Mammary epithelial cell (primary cell): ENCODE results near the gene LTBP3.

Source experiments
- EZH2 ChIP-seq: IDR thresholded peaks from 2 replicates; pipeline ENCODE4 v1.6.1; 2012; ENCODE audit warnings: low read length, inconsistent platforms, borderline replicate concordance
- TF ChIP-seq, protein P1 (sequence below), 2 donors: IDR thresholded peaks in 1 of 2; conservative IDR thresholded peaks in 1 of 2; 2 replicates each; pipeline ENCODE4 v1.5.1; 2011 to 2012; ENCODE audit warnings: inconsistent platforms in 2 of 2, low read length in 2 of 2, mild to moderate bottlenecking in 2 of 2, control low read depth in 1 of 2, low read depth in 1 of 2; ENCODE audit not compliant: insufficient read depth in 1 of 2; ENCODE audit errors: extremely low read depth in 1 of 2

DNA sequence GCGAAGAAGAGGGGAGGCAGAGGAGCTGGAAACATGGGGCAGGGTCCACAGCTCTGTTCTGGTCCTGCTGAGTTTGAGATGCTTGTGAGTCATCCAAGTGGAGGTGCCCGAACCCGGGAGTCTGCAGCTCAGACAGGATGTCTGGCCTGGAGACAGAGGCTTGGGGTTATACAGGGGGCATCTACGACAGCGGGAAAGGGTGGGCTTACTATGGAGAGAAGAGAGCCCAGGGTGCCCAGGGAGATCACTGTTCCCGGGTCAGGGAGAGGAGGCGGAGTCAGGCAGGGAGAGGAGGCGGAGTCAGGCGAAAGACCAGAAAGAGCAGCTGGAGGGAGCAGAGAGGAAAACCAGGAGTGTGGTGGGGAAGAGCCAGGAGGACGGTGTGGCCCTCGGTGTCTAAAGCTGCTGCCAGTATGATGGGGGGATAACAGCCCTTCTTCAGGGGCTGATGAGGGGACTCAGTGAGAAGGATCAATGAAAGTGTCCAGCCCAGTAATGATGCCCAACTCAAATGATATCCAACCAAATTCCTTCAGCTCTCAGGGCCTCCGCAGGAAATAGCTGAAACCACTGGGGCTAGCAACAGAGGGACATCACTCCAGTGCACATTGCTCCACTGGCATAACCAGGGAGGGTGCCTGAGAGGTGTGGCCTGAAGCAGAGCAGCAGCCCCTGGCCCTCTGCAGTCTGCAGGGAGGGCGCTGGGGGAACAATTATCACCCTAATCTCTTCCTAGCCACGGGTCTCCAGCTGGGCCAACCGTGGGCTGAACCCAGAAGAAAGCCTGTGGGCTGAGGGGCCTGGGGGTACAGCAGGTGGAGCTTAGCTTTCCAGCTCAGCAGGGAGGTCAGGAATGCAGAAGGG is 2.6 kb upstream of the LTBP3 start:
- TF ChIP-seq, protein P1, sequence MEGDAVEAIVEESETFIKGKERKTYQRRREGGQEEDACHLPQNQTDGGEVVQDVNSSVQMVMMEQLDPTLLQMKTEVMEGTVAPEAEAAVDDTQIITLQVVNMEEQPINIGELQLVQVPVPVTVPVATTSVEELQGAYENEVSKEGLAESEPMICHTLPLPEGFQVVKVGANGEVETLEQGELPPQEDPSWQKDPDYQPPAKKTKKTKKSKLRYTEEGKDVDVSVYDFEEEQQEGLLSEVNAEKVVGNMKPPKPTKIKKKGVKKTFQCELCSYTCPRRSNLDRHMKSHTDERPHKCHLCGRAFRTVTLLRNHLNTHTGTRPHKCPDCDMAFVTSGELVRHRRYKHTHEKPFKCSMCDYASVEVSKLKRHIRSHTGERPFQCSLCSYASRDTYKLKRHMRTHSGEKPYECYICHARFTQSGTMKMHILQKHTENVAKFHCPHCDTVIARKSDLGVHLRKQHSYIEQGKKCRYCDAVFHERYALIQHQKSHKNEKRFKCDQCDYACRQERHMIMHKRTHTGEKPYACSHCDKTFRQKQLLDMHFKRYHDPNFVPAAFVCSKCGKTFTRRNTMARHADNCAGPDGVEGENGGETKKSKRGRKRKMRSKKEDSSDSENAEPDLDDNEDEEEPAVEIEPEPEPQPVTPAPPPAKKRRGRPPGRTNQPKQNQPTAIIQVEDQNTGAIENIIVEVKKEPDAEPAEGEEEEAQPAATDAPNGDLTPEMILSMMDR (conservative IDR thresholded peaks at IDR 0.05 in 1 of 2, IDR thresholded peaks at IDR 0.05 in 1 of 2; ENCODE audit: extremely low read depth in 1 of 2, insufficient read depth in 1 of 2, low read depth in 1 of 2, low read length in 2 of 2) = no peak
- TF ChIP-seq EZH2 = no peak
